BJ (cell line): Measurements from ENCODE around the gene CGB2. TPM values are rescaled to one million over a fixed set of nuclear protein-coding genes. Genes with fewer than 3 reads are reported as not detected.
A peak's percentile ranks its signal among the peaks of the same experiment; 100 is the strongest.

Source experiments
- CTCF ChIA-PET: fragments of 350-600 bp; formaldehyde crosslinking; extraction: SDS; loops from one replicate; lab custom pipeline; 2021; ENCODE audit warnings: antibody characterized with exemption, inconsistent platforms; lab: Yijun Ruan, JAX
- POLR2A ChIA-PET: fragments of 300-600 bp; sonication (Branson Sonifier 250); formaldehyde crosslinking; extraction: SDS; loops from one replicate; lab custom pipeline; 2021; ENCODE audit warnings: antibody characterized with exemption; lab: Charles Lee
- DNase-seq: peaks from one replicate; pipeline ENCODE4 v3.0.0-alpha.2; 2011; ENCODE audit warnings: low read depth
- H3K27me3 ChIP-seq: 2 replicates; pipeline ENCODE4 v1.6.0; 2011; ENCODE audit warnings: low read length; ENCODE audit not compliant: control insufficient read depth, insufficient read depth
- H3K36me3 ChIP-seq: 2 replicates; pipeline ENCODE4 v1.5.1; 2011; ENCODE audit warnings: low read length; ENCODE audit not compliant: control insufficient read depth, insufficient read depth
- H3K4me3 ChIP-seq: 2 replicates; pipeline ENCODE4 v1.5.1; 2011; ENCODE audit warnings: low read depth, mild to moderate bottlenecking, control low read depth, low read length
- polyA plus RNA-seq: library from polyadenylated mRNA; depleted of rRNA; stranded (reverse); fragments of >200 nt; gene quantifications from 2 replicates; pipeline ENCODE4 v1.2.3, GENCODE V29; 2011
- TF ChIP-seq, protein P1 (sequence below): IDR thresholded peaks from 2 replicates; pipeline ENCODE4 v1.5.1; 2011; ENCODE audit warnings: low read depth, mild to moderate bottlenecking, control low read depth, inconsistent platforms, low read length, moderate library complexity; ENCODE audit not compliant: insufficient read depth

CGB2 gene
- polyA plus RNA-seq, 1 experiment = not detected

GRCh38 chr19:48994035-48994386, 37.7 kb upstream of the CGB2 start:
- POLR2A ChIA-PET = interaction anchor here (1.8 kb wide), 1 partner anchor 63 kb away, joined by 4 read pairs; the partner anchor contains the start of gene CGB7

DNA sequence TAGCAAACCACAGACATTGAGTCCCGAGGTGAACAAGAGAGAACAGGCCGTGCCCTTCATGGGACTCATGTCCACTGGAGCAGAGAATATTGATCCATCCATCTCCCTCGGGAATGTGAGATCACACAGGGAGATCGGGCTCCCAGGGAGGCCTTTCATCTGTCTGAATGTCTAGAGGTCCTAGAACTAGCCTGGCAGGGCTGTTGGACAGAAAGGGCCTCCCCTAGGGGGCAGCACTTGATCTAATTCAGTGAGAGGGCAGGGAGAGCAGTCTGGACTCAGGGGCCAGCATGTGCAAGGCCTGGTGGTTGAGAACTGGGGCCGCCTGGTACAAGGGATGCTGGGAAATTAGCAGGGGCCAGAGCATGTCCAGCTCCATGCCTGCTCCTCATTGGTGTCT, 33.7 kb upstream of the CGB2 start:
- ChIA-PET POLR2A (no interaction called here), CTCF (interaction anchor here (0.6 to 3.9 kb wide), 6 partner anchors 10 to 210 kb away, joined by 3 to 34 read pairs (median 10); partner anchors contain the start of gene LHB)
- Histone ChIP-seq H3K27me3 (no peaks in the 10 kb centered on the region), H3K36me3 (peaks cover 2% of the 10 kb centered on the region; the same call in 1 of the 2 replicates), H3K4me3 (no peak overlapping the region)
- TF ChIP-seq, protein P1, sequence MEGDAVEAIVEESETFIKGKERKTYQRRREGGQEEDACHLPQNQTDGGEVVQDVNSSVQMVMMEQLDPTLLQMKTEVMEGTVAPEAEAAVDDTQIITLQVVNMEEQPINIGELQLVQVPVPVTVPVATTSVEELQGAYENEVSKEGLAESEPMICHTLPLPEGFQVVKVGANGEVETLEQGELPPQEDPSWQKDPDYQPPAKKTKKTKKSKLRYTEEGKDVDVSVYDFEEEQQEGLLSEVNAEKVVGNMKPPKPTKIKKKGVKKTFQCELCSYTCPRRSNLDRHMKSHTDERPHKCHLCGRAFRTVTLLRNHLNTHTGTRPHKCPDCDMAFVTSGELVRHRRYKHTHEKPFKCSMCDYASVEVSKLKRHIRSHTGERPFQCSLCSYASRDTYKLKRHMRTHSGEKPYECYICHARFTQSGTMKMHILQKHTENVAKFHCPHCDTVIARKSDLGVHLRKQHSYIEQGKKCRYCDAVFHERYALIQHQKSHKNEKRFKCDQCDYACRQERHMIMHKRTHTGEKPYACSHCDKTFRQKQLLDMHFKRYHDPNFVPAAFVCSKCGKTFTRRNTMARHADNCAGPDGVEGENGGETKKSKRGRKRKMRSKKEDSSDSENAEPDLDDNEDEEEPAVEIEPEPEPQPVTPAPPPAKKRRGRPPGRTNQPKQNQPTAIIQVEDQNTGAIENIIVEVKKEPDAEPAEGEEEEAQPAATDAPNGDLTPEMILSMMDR = peak; percentile 60
- no peak for DNase-seq

More at GRCh38 chr19:48994035-48994386, 37.7 kb upstream of the CGB2 start:
- TF ChIP-seq, protein P1 = no peak
- Histone ChIP-seq H3K4me3 (peak overlapping the region; percentile 93), H3K36me3 (peaks cover 10% of the 10 kb centered on the region), H3K27me3 (no peaks in the 10 kb centered on the region)
- CTCF ChIA-PET = interaction anchor here (0.7 to 2.0 kb wide), 11 partner anchors 11 to 198 kb away, joined by 3 to 11 read pairs (median 4); no protein-coding TSS in a partner anchor
- DNase-seq = no peak

DNA sequence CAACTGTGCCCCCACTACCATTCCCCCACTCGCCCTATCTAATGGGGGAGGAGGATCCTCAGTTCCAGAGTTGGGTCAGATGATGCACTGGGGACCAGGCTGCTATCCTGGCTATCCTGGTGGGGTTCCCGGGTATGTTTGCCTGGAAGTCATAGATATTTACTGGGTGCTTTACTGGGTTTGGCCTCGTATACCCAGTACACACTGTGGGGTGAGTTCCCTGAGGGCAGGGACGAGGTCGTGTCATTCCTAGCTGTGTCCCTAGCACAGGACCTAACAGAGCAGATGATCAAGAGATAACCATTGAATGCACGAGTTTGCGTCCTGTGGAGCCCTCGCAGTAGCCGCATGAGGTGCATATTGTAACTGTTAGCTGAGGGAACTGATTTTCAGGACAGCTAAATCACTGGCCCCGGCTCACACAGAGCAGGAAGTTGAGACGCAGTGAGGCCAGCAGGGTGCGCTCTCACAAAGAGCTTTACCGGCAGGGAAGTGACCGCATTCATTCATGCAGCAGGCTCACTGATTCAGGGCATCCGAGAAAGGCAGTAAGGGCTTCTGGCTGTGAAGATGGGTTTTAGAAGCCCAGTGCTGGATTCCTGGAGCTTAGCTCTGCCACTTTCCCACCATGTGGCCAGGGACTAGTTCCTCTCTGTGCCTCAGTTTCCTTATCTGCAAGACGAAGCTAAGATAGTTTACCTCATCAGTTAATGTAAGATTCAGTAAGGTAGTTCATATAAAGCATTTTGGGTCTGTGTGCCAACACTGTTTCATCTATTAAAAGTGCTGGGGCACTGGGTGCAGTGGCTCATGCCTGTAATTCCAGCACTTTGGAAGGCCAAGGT, 32.0 kb upstream of the CGB2 start:
- TF ChIP-seq, protein P1 = peak; percentile 85
- no peak overlapping the region for H3K4me3 ChIP-seq
- DNase-seq = no peak
- ChIA-PET CTCF (interaction anchor here (0.8 to 3.9 kb wide), 20 partner anchors 10 to 279 kb away, joined by 3 to 34 read pairs (median 4); partner anchors contain the start of gene LHB), POLR2A (no interaction called here)
- no peaks in the 10 kb centered on the region for H3K27me3 ChIP-seq
- H3K36me3 ChIP-seq = peaks cover 2% of the 10 kb centered on the region; the same call in 1 of the 2 replicates

- TF ChIP-seq, protein P1 = no peak
- POLR2A ChIA-PET = no interaction called here
Observed at GRCh38 chr19:49004133-49004532, 27.6 kb upstream of the CGB2 start.

GRCh38 chr19:49004964-49005614, 26.6 kb upstream of the CGB2 start:
- ChIA-PET POLR2A (no interaction called here), CTCF (interaction anchor here (0.7 kb wide), 1 partner anchor 11 kb away, joined by 4 read pairs; the partner anchor contains the start of gene RUVBL2)
- DNase-seq = no peak
- TF ChIP-seq, protein P1 = no peak
- no peaks in the 10 kb centered on the region for H3K27me3 ChIP-seq
- no peak overlapping the region for H3K4me3 ChIP-seq
- H3K36me3 ChIP-seq = peaks cover 21% of the 10 kb centered on the region

More at GRCh38 chr19:49004133-49004532, 27.6 kb upstream of the CGB2 start:
- CTCF ChIA-PET = interaction anchor here (2.6 kb wide), 1 partner anchor 14 kb away, joined by 6 read pairs; the partner anchor contains the start of gene LHB
- Histone ChIP-seq H3K27me3 (no peaks in the 10 kb centered on the region), H3K4me3 (no peak overlapping the region), H3K36me3 (peaks cover 18% of the 10 kb centered on the region)
- no peak for DNase-seq
